Keratinocyte (primary cell): Measurements from ENCODE around the gene LAMP1.

Source experiments
- CTCF ChIP-seq, 3 experiments: IDR thresholded peaks in 1 of 3; conservative IDR thresholded peaks in 1 of 3; optimal IDR thresholded peaks in 1 of 3; 2 replicates in 2 of 3; 3 replicates in 1 of 3; pipeline versions ENCODE3 to v1.5.1; 2011; ENCODE audit warnings: low read length in 3 of 3, mild to moderate bottlenecking in 3 of 3, moderate library complexity in 2 of 3, control low read depth in 1 of 3, inconsistent platforms in 1 of 3; ENCODE audit not compliant: insufficient read depth in 2 of 3; ENCODE audit errors: extremely low read depth in 1 of 3
- EZH2 ChIP-seq: IDR thresholded peaks from one replicate; pipeline ENCODE4 v1.6.1; 2012; ENCODE audit warnings: inconsistent platforms, mild to moderate bottlenecking, low read length, moderate library complexity

- TF ChIP-seq EZH2: no peak
- TF ChIP-seq CTCF (optimal IDR thresholded peaks at IDR 0.05 in 1 of 3, IDR thresholded peaks at IDR 0.05 in 1 of 3, conservative IDR thresholded peaks at IDR 0.05 in 1 of 3; ENCODE audit: extremely low read depth in 1 of 3, insufficient read depth in 2 of 3, low read length in 3 of 3): no peak
Measured at GRCh38 chr13:113359571-113359970, 62.5 kb downstream of the LAMP1 start.
